Ovary (tissue), 9 donors: ENCODE results near the gene HEPHL1. TPM values are rescaled to one million over a fixed set of nuclear protein-coding genes. Genes with fewer than 3 reads are reported as not detected.

Experiments used
- DNase-seq, 5 donors: peaks; one replicate each; pipeline ENCODE4 v3.0.0-alpha.2; 2019 to 2020
- H3K27ac ChIP-seq, 2 donors: fragments of 200-600 bp; one replicate each; pipeline versions ENCODE4 v1.5.1 to v1.8.0; 2019 to 2022
- H3K27me3 ChIP-seq: fragments of 200-600 bp; one replicate; pipeline ENCODE4 v1.8.0; 2022
- H3K36me3 ChIP-seq: fragments of 200-600 bp; sonication (generic); one replicate; pipeline ENCODE4 v1.5.1; 2019
- H3K4me1 ChIP-seq: one replicate; pipeline ENCODE4 v1.8.1; 2013; ENCODE audit warnings: mild to moderate bottlenecking, moderate library complexity; ENCODE audit not compliant: insufficient read depth
- H3K4me3 ChIP-seq: fragments of 200-600 bp; sonication (generic); one replicate; pipeline ENCODE4 v1.5.1; 2017
- H3K9me3 ChIP-seq, 2 donors: fragments of 200-600 bp in 1 of 2; sonication (generic) in 1 of 2; one replicate each; pipeline versions ENCODE4 v1.5.1 to v1.8.1; 2013 to 2019; ENCODE audit warnings: mild to moderate bottlenecking in 1 of 2, moderate library complexity in 1 of 2
- EP300 ChIP-seq: sonication (generic); formaldehyde crosslinking; IDR thresholded peaks from one replicate; pipeline ENCODE4 v1.6.1; 2017; ENCODE audit warnings: antibody characterized with exemption
- POLR2A ChIP-seq: fragments of 450-650 bp; IDR thresholded peaks from one replicate; pipeline ENCODE4 v1.6.1; 2017; ENCODE audit warnings: antibody characterized with exemption, mild to moderate bottlenecking, moderate library complexity
- WGBS, 3 donors: extraction: QIAGEN DNeasy Blood & Tissue Kit in 1 of 3; methylation state at CpG; one replicate each; pipeline versions ENCODE4 v1.1.5 to v1.1.7; 2013 to 2017; 5-methylcytosine and 5-hydroxymethylcytosine counted together
- intact Hi-C, 4 donors: fragments of 100-400 bp; cut with DNase I; formaldehyde crosslinking; loops; one replicate each; pipeline versions ENCODE4 v1.11.0 to v1.15.1; 2022 to 2023
- polyA plus RNA-seq, 2 donors: library from polyadenylated mRNA; stranded (reverse); fragments of 200-250 nt in 1 of 2; fragments of 350-450 nt in 1 of 2; fragmentation: Illumina TruSeq in 1 of 2; extraction: RNeasy Lipid Tissue Mini Kit (QIAGEN cat#74804) in 1 of 2; gene quantifications; one replicate each; pipeline ENCODE4 v1.2.3, GENCODE V29; 2013 to 2014
- total RNA-seq, 7 donors: library from RNA; depleted of rRNA in 2 of 7; stranded (reverse); fragments of >200 nt in 2 of 7; fragmentation: NEBNext Ultra II Directional in 3 of 7; extraction: Animal tissue kit (Norgen Biotek cat#: 25700) in 3 of 7; gene quantifications; one replicate each; pipeline versions ENCODE4 v1.1.0 to v1.2.4, GENCODE V29; 2016 to 2023
- TF ChIP-seq, protein P1 (sequence below), 3 donors: fragments of 450-650 bp in 2 of 3; fragments of 200-600 bp in 1 of 3; IDR thresholded peaks; one replicate each; pipeline versions ENCODE4 v1.5.1 to v1.8.0; 2016 to 2022; ENCODE audit warnings: antibody characterized with exemption in 3 of 3, mild to moderate bottlenecking in 1 of 3
- donor health status: DM: no; HTN: no; CAD: no; lungs with moderate emphysema.
- donor health status: DM: no; HTN: no; CAD: no.
- donor health status: Bipolar disorder and iron deficiency.
- donor health status: DM: yes; HTN: yes; CAD: no.
- donor health status: DM: no; HTN: no; CAD: no.
- donor health status: DM: yes; HTN: yes; CAD: no.

Gene HEPHL1
- total and polyA plus RNA-seq, 9 donors = 0.02 to 0.03 TPM; not detected in 7

GRCh38 chr11:94149431-94150017 is 128.4 kb downstream of the HEPHL1 start:
- 13 to 28% (median 21%) methylated on average over 3 of the region's 3 CpGs for WGBS, 3 donors
- H3K4me1 ChIP-seq = peaks cover 10% of the 10 kb centered on the region
- no peak for DNase-seq

DNA sequence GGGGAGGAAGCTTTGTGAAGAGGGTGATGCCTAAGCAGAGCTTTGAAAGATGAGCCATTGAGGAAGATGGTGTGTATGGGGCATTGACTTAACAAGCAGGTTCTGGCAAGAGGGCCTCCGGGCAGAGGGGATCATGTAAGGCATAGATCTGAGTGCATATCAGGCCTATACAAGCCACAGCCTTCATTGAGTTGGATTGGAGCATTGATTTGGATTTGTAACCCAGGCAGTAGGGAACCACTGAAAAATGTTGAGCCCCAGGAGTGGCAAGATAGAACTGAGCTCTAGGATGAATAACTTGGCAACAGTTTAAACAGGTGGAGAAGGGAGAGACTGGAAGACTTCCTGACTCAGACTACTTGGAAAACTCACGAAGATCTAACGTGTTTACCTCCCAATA is 128.9 kb downstream of the HEPHL1 start:
- H3K9me3 ChIP-seq = no peaks in the 10 kb centered on the region
- intact Hi-C loops = no loop called here
- H3K36me3 ChIP-seq = no peaks in the 10 kb centered on the region
- TF ChIP-seq, protein P1, sequence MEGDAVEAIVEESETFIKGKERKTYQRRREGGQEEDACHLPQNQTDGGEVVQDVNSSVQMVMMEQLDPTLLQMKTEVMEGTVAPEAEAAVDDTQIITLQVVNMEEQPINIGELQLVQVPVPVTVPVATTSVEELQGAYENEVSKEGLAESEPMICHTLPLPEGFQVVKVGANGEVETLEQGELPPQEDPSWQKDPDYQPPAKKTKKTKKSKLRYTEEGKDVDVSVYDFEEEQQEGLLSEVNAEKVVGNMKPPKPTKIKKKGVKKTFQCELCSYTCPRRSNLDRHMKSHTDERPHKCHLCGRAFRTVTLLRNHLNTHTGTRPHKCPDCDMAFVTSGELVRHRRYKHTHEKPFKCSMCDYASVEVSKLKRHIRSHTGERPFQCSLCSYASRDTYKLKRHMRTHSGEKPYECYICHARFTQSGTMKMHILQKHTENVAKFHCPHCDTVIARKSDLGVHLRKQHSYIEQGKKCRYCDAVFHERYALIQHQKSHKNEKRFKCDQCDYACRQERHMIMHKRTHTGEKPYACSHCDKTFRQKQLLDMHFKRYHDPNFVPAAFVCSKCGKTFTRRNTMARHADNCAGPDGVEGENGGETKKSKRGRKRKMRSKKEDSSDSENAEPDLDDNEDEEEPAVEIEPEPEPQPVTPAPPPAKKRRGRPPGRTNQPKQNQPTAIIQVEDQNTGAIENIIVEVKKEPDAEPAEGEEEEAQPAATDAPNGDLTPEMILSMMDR (IDR thresholded peaks at IDR 0.05) = no peak
- TF ChIP-seq POLR2A = no peak
- no peak overlapping the region for H3K27ac ChIP-seq
- H3K4me3 ChIP-seq = no peak overlapping the region
- H3K27me3 ChIP-seq = no peaks in the 10 kb centered on the region
- peaks cover 10% of the 10 kb centered on the region for H3K4me1 ChIP-seq
- 82 to 90% (median 84%) methylated on average over 3 of the region's 3 CpGs for WGBS, 3 donors
- no peak for DNase-seq

More at GRCh38 chr11:94149431-94150017, 128.4 kb downstream of the HEPHL1 start:
- Histone ChIP-seq H3K36me3 (no peaks in the 10 kb centered on the region), H3K9me3 (no peaks in the 10 kb centered on the region), H3K4me3 (no peak overlapping the region), H3K27me3 (no peaks in the 10 kb centered on the region), H3K27ac (no peak overlapping the region)
- TF ChIP-seq EP300 = no peak
- TF ChIP-seq, protein P1 (IDR thresholded peaks at IDR 0.05) = no peak
- TF ChIP-seq POLR2A = no peak
- intact Hi-C loops = no loop called here

DNA sequence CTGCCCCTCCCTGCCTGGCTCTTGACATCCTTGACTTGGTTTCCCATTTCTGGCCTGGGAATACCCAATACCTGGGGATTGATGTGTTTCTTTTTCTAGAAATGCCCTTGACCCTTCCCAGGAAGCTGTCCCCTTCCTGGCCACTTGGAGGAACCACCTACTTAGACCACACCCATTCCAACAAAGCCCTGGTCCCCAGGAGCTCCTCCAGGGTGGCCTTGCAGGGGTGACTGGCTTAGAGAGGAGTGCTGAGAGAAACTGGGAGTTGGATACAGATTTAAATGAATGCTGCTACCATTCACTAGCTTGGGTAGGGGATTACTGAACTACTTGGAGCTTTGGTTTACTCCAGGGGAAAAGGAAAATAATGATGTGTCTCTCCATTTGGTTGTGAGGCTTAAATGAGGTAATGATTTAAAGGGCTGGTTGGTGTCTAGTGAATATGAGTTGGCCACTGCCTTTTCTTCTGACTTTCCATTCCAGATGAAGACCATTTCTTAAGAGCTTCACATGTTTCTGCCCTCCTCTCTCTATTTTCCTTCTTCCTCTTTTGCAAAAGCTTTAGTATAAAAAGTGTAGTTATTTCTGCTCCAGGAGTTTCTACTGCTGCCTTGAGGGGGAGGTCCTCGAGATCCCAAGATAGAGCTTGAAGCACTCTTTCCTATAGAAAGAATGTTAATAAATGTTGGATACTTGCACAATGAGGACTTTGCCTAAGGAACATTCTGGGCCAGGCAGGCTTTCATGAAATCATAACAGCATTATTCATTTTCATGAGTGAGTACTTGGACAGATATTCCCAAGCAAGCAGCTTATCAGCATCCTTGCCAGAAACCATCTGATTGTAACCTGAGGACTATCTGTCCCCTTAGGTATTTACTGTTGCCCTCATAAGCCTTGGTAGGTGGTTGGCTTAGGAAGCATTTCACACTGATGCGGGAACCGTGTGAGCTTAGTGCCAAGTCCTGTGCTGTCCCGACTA is 129.8 kb downstream of the HEPHL1 start:
- Histone ChIP-seq H3K36me3 (no peaks in the 10 kb centered on the region), H3K27ac (no peak overlapping the region), H3K4me1 (peaks cover 10% of the 10 kb centered on the region), H3K9me3 (no peaks in the 10 kb centered on the region), H3K4me3 (no peak overlapping the region), H3K27me3 (no peaks in the 10 kb centered on the region)
- TF ChIP-seq POLR2A (no peak), EP300 (no peak)
- TF ChIP-seq, protein P1 (IDR thresholded peaks at IDR 0.05) = no peak
- 88 to 92% (median 89%) methylated on average over 4 of the region's 4 CpGs for WGBS, 3 donors
- DNase-seq = no peak
- intact Hi-C loops = no loop called here

DNA sequence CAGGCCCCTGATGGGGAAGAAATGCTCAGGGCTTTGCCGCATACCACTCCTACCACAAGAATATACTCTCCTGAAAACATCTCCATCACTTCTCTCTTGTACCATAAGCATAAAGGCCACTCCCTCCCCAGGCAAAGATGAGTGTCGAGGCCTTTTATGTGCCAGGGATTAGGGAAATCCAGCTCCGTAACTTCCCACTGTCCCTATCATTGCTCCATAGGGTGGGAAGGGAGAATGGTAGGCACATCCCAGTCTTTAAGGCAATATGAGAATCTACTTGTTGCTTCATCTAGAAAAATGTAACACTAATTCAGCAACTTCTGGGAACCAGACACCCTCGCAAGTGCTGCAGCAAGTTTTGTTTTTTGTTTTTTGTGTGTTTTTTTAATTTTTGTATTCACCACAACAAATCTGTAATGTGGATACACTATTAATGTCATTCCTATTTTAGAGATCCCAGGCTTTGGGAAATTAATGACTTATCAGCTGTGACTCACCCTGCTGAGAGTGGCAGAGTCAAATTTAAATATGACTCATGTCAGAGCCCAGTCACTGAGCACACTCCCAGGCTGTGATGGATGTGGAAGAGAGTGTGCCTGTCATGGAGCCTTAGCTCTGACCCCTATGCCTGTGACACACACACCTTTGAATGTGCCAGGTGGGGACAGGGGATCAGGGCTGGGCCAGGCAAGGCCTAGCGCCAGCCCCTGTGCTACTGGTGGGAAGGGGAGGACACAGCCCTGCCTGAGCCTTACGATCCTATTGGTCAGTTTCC is 130.9 kb downstream of the HEPHL1 start:
- H3K9me3 ChIP-seq = no peaks in the 10 kb centered on the region
- WGBS, 3 donors = 89 to 98% (median 93%) methylated on average over 6 of the region's 6 CpGs
- H3K27ac ChIP-seq = no peak overlapping the region
- no peak for DNase-seq
- TF ChIP-seq POLR2A = no peak
- TF ChIP-seq EP300 = no peak
- TF ChIP-seq, protein P1 (IDR thresholded peaks at IDR 0.05) = no peak
- H3K36me3 ChIP-seq = no peaks in the 10 kb centered on the region
- intact Hi-C loops = no loop called here
- peaks cover 8% of the 10 kb centered on the region for H3K4me1 ChIP-seq
- no peak overlapping the region for H3K4me3 ChIP-seq
- H3K27me3 ChIP-seq = no peaks in the 10 kb centered on the region
